Astrocyte of the spinal cord (primary cell): Measurements from ENCODE around the gene RERE.

Experiments used
- DNase-seq: peaks from one replicate; pipeline ENCODE4 v3.0.0; 2011; ENCODE audit warnings: low read depth, low spot score
- H3K4me3 ChIP-seq: 2 replicates; pipeline ENCODE4 v1.5.1; 2011; ENCODE audit warnings: low read depth, mild to moderate bottlenecking, low read length, moderate library complexity
- CTCF ChIP-seq: IDR thresholded peaks from 2 replicates; pipeline ENCODE4 v1.5.1; 2012; ENCODE audit warnings: low read depth, mild to moderate bottlenecking, low read length, inconsistent platforms
- in situ Hi-C: cut with HindIII; loops from 2 replicates; pipeline ENCODE4 v1.10.0; 2017; ENCODE audit warnings: low sequenced_read_pairs

RERE gene

GRCh38 chr1:8396083-8396785 is 421.2 kb downstream of the RERE start:
- in situ Hi-C loops = no loop called here
- H3K4me3 ChIP-seq = no peak overlapping the region
- peak; percentile 67 for DNase-seq
- TF ChIP-seq CTCF = no peak

GRCh38 chr1:8395433-8395866 is 422.0 kb downstream of the RERE start:
- TF ChIP-seq CTCF = no peak
- no peak for DNase-seq
- H3K4me3 ChIP-seq = no peak overlapping the region
- in situ Hi-C loops = no loop called here

GRCh38 chr1:8394456-8395321 is 422.8 kb downstream of the RERE start:
- in situ Hi-C loops = no loop called here
- no peak for TF ChIP-seq CTCF
- H3K4me3 ChIP-seq = no peak overlapping the region
- DNase-seq = peak; percentile 93

- no peak for DNase-seq
- no peak for TF ChIP-seq CTCF
Measured at GRCh38 chr1:8392522-8392921, 424.9 kb downstream of the RERE start.

GRCh38 chr1:8390707-8391106 is 426.7 kb downstream of the RERE start:
- in situ Hi-C loops = no loop called here
- no peak overlapping the region for H3K4me3 ChIP-seq
- no peak for TF ChIP-seq CTCF
- DNase-seq = no peak

More at GRCh38 chr1:8392522-8392921, 424.9 kb downstream of the RERE start:
- no peak overlapping the region for H3K4me3 ChIP-seq
- in situ Hi-C loops = no loop called here

GRCh38 chr1:8389958-8390535 is 427.4 kb downstream of the RERE start:
- TF ChIP-seq CTCF = no peak
- in situ Hi-C loops = no loop called here
- no peak for DNase-seq
- no peak overlapping the region for H3K4me3 ChIP-seq
